Activated CD4-positive, CD25-positive, alpha-beta regulatory T cell treated with anti-CD3 and anti-CD28 coated beads, Interleukin-2, amount 50 U/mL, for 24 hours (primary cell): ENCODE measurements around the gene PCID2.
"Not testable (repeated sequence)": the region's sequence is repeated elsewhere in the genome, so short reads cannot be mapped to it uniquely, and the experiment has no call there.

Experiments used
- ATAC-seq, 2 donors: fragments of 150-1000 bp; cut with Tn5 transposase; one replicate each; pipeline ENCODE4 v1.10.0; 2021; ENCODE audit warnings: mild to moderate bottlenecking in 1 of 2, moderate library complexity in 1 of 2

The PCID2 gene

GRCh38 chr13:113208421-113209335 lies at the start of gene PCID2:
PCID2 (minus strand) TSS chr13:113208669; CDS start chr13:113208634, 35 bp downstream.
- ATAC-seq: peak; percentile 77 to 78

GRCh38 chr13:113257908-113258307 lies 49.4 kb upstream of the PCID2 start:
- ATAC-seq: not testable (repeated sequence)

- no peak for ATAC-seq
Observed at GRCh38 chr13:113252516-113253095, 44.1 kb upstream of the PCID2 start.

- no peak for ATAC-seq
Observed at GRCh38 chr13:113245849-113246796, 37.7 kb upstream of the PCID2 start.

GRCh38 chr13:113243847-113244246 lies 35.4 kb upstream of the PCID2 start:
- ATAC-seq: no peak

- ATAC-seq: not testable (repeated sequence)
Observed at GRCh38 chr13:113241623-113242022, 33.2 kb upstream of the PCID2 start.

GRCh38 chr13:113239986-113240385 lies 31.5 kb upstream of the PCID2 start:
- ATAC-seq: no peak

GRCh38 chr13:113239357-113239756 lies 30.9 kb upstream of the PCID2 start:
- no peak for ATAC-seq

GRCh38 chr13:113238536-113238935 lies 30.1 kb upstream of the PCID2 start:
- no peak for ATAC-seq

GRCh38 chr13:113233101-113233500 lies 24.6 kb upstream of the PCID2 start:
- ATAC-seq: no peak

GRCh38 chr13:113232208-113233003 lies 23.9 kb upstream of the PCID2 start:
- no peak for ATAC-seq

GRCh38 chr13:113231306-113232207 lies 23.1 kb upstream of the PCID2 start:
- ATAC-seq: no peak

GRCh38 chr13:113229791-113230190 lies 21.3 kb upstream of the PCID2 start:
- no peak for ATAC-seq

- no peak for ATAC-seq
Observed at GRCh38 chr13:113229161-113229560, 20.7 kb upstream of the PCID2 start.

GRCh38 chr13:113226873-113227450 lies 18.5 kb upstream of the PCID2 start:
- ATAC-seq: no peak

GRCh38 chr13:113225515-113225914 lies 17.0 kb upstream of the PCID2 start:
- ATAC-seq: no peak

GRCh38 chr13:113224486-113224885 lies 16.0 kb upstream of the PCID2 start:
- no peak for ATAC-seq

- no peak for ATAC-seq
Observed at GRCh38 chr13:113223070-113223469, 14.6 kb upstream of the PCID2 start.

GRCh38 chr13:113220877-113221276 lies 12.4 kb upstream of the PCID2 start:
- no peak for ATAC-seq

- ATAC-seq: no peak
Observed at GRCh38 chr13:113220141-113220598, 11.7 kb upstream of the PCID2 start.
